Activated CD4-positive, alpha-beta T cell treated with anti-CD3 and anti-CD28 coated beads for 4 hours (primary cell): Measurements from ENCODE around the gene LUZP2.

Experiments
- DNase-seq, 2 donors: peaks; one replicate each; pipeline ENCODE4 v3.0.0-alpha.2; 2020

The LUZP2 gene

DNA sequence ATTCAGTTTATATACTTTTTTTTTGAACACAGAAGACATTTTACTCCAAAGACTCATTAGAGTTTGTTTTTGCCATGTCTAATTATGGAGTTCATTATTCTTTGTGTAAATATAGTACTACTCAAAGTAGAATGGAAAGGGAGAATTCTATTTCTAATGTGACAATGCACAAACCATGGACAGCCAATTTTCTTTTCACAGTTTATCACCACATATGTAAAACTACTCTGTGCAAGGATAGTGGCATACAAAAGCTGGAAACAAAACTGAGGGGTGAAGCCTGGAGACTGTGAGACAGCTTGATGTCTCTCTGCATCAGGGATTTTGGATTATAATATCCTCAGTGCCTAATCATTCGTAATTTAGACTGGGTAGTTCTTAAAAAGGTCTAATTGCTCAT, 75.5 kb downstream of the LUZP2 start:
- no peak for DNase-seq

GRCh38 chr11:24574461-24574860, 77.6 kb downstream of the LUZP2 start:
- no peak for DNase-seq

GRCh38 chr11:24575392-24575791, 78.5 kb downstream of the LUZP2 start:
- no peak for DNase-seq

DNA sequence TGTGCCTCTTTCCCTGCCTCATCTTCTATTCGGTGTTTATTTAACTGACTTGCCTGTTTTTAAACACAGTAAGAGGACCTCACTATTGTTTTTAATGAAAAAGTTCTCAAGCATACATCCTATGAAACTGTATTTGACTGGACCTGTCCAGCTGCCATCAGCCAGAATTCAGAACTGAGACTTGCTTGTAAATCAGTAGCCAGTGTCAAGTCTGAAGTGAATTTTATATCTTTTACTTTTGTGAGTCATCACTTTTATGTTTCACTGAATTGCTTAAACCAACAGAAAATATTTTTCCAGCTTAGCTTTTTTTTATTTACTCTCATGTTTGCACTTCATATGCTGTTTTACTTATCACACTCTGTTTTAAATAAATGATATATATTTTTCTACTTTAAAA, 88.3 kb downstream of the LUZP2 start:
- no peak for DNase-seq

GRCh38 chr11:24587635-24588034, 90.8 kb downstream of the LUZP2 start:
- no peak for DNase-seq

DNA sequence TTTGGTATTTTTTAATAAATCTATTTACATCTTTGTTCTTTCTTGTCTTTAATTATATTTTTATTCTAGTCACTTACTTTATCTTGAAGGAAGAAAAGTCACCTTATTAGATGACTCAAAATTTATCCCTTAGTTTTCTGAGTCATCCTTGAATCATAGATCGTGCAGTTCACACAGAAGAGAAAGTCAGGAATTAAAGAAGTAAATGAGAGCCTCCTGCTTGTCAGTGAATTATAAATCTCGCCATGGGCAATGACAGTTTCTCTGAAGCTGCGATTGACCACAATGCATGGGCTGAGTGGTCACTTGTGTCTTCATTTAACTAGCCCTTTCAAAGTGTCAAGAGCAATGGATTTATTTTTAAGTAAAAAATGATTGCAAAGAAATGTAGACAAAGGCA, 91.2 kb downstream of the LUZP2 start:
- no peak for DNase-seq

DNA sequence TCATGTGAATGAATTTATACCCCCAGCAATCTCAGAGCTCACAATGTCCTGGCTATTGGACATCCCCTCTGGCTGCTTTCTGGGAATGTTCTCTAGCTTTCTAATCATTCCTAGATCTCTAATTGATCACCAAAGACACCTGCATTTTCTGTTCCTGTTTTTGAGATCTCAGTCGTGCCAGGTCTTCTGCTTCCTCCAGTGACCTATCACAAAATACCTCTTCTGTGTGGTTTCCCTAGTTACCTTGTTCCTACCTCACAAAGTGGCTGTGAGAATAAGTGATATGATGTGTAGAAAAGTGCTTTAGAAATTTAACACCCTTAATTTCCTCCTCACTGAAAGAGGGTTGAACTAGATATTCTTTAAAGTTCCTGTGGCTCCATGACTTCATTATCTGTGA, 92.2 kb downstream of the LUZP2 start:
- DNase-seq: no peak

GRCh38 chr11:24591283-24591682, 94.4 kb downstream of the LUZP2 start:
- DNase-seq: no peak

DNA sequence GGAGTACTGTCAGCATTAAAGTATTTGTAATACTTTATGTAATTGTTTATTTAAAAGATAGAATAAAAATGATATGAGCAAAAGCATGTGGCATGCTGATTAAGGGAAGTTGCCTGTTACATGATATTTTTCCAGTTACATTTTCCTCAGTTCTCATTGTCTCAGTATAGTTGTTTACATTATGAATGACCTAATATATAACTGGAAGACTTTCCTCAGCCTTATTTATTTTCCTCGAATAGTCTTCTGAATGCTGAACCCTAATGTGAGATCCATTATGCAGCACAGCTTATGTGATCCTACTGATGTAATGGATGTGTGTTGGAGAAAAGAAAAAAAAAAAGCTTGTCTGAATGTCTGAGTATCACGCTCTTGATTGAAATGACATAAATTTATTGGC, 95.5 kb downstream of the LUZP2 start:
- DNase-seq: no peak

DNA sequence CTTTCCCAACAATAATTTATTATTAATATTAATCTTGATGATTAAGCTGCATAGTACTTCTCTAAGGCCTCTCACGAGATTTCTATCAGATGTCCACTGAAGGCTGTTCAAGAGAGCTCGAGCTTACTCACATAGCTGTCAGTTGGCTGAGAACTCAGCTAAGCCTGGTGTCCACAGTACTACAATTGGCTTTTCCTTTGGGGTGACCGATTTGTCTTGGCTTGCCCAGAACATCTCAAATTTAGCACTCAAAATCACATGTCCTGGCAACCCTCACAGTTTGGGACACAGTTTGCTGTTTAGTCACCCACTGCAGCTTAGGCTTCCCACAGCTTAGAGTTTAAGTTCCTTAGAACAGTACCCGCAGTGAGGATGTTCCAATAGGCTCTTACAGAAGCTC, 96.5 kb downstream of the LUZP2 start:
- DNase-seq: no peak

DNA sequence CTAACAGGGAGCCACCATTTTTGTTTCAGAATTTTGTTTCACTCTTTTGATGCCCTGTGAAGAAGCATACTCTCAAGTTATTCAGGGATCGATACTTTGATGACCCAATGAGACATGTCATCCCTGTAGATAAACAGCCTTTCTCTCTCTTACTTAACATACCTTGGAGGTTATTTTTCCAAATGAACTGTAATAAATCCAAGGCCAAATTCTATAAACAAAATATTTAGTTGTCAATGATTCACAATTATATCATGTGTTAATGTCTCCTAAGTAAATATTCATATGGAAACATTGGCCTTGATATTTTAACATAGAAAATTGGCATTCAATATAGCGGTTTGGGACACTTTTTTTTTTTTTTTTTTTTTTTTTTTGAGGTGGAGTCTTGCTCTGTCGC, 97.5 kb downstream of the LUZP2 start:
- DNase-seq: no peak

GRCh38 chr11:24598641-24599040, 101.8 kb downstream of the LUZP2 start:
- DNase-seq: no peak

GRCh38 chr11:24609192-24610119, 112.6 kb downstream of the LUZP2 start:
- DNase-seq: no peak

- DNase-seq: no peak
Measured at GRCh38 chr11:24615451-24616160, 118.8 kb downstream of the LUZP2 start.

DNA sequence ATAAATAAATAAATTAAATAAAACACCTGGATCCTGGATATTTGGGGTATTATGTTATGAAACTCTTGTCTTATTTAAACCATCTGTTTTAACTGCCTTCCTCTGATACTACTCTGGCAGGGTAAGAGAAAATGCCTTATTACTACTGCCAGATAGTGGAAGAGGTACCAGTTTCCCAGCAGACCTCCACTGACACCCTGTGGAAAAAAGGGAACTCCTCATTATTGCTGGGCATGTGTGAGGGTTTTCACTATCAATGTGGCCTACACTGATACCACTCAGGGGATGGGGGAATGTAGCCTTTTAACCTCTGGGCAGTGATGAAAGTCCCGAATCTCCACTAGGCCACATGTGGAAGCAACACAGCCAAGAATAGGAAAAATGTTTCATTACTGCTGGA, 121.0 kb downstream of the LUZP2 start:
- DNase-seq: no peak

DNA sequence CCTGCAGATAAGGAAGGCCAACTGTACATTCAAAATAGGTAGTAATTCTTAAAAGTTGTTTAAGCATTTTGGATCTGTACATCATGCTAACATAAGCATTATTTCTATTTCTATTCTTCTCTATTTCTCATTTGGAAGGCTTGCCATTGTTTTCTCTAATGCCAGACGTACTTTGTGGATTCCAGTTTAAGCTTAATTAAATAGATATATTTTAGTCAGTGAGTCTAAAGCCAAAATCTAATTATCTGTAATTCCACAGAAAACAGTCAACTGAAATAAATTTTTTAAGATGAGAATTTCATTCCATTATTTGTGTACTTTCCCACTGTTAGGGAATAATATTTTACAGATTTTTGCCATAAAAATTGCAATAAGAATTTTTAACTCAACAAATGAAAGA, 123.0 kb downstream of the LUZP2 start:
- no peak for DNase-seq

DNA sequence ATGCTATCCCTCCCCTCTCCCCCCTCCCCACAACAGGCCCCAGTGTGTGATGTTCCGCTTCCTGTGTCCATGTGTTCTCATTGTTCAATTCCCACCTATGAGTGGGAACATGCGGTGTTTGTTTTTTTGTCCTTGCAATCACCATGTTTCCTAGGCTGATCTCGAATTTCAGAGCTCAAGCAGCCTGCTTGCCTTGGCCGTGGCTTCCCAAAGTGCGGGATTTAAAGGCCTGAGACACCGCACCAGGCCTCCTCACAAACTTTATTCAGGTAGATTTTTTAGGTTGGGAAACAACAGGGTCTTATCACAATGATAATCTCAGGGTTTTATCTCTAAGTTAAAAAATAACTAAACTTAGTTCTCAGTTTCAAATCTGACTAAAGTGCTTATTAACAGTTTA, 125.4 kb downstream of the LUZP2 start:
- no peak for DNase-seq

DNA sequence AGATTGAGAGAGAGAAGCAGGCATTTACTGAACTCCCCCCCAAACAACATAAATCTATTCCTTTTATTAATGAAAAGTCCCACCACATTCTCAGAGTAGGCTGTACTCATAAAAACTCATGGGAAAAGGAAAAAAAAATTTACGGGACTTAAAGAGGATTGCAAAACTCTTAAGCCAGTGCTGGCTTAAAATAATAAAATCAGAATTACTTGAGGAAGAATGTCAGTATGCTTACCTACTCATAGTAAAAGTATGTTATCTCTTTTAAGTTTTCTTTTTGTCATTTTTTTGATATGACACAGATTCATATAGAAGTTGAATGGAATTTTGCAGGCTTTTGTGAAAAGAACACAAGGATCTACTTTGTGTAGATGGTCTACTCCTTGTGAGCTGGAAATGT, 126.3 kb downstream of the LUZP2 start:
- DNase-seq: no peak

GRCh38 chr11:24624432-24624831, 127.6 kb downstream of the LUZP2 start:
- DNase-seq: no peak

DNA sequence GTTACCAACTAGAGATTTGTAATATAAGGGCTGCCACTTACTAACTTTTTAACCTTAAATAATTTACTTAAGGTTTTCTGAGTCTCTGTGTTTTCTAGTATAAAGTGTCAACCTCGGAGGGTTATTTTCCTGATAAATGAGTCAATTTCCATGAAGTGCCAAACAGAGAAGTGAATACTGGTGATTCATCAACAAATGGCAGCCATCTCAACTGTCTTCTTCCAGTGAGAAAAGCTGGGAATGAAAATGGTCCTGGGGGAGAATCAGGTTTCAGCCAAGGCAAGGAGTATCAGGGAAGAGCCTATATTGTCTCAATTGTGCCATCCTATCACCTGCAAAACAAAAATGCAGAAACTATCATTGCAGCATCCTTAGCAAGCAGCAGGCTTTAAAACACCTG, 129.1 kb downstream of the LUZP2 start:
- DNase-seq: no peak

GRCh38 chr11:24628224-24628776, 131.4 kb downstream of the LUZP2 start:
- no peak for DNase-seq

DNA sequence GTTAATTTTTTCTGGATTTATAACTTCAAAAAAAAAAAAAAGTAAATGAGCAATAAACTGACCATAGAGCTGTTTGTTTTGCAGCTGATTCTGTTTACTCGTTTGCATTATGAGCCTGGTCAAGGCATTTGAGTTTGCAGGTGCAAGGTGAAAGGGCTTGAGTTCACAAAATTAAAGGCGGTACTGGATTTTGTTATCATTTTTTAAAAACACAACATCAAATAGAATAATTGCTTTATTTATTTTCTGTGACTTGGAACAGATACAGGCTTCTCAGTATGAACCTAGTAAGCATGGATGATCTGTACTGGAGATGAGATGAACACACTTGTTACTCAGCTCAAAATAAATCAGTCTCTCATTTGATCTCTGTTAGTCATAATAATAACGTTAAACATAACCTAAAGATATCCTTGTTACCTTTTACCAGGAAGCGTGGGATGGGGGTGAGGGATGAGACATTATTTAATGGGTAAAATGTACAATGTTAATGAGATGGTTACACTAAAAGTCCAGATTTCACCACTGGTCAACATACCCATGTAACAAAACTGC, 137.8 kb downstream of the LUZP2 start:
- DNase-seq: no peak

- no peak for DNase-seq
Measured at GRCh38 chr11:24635588-24636290, 138.9 kb downstream of the LUZP2 start.
